NCI-H1417 treated with DMSO at 0.1 percent for 48 hours (cell line): ENCODE measurements around the gene HSPA12B.

Experiments used
- DNase-seq: peaks from one replicate; lab custom pipeline; 2025; lab: John Stamatoyannopoulos, UW

Gene HSPA12B

GRCh38 chr20:3729811-3730540 lies 2.5 kb upstream of the HSPA12B start:
- no peak for DNase-seq

- no peak for DNase-seq
These were observed 1.4 kb upstream of the HSPA12B start for GRCh38 chr20:3730803-3731672.

- no peak for DNase-seq
These were observed 550 bp upstream of the HSPA12B start for GRCh38 chr20:3731944-3732326.

GRCh38 chr20:3733119-3733995 lies 872 bp downstream of the HSPA12B start:
- no peak for DNase-seq

- DNase-seq: no peak
These were observed 1.8 kb downstream of the HSPA12B start for GRCh38 chr20:3734111-3734843.

- DNase-seq: no peak
These were observed 3.3 kb downstream of the HSPA12B start for GRCh38 chr20:3735768-3736167.

GRCh38 chr20:3738111-3739053 lies 5.9 kb downstream of the HSPA12B start:
- DNase-seq: no peak

GRCh38 chr20:3739054-3739925 lies 6.8 kb downstream of the HSPA12B start:
- DNase-seq: no peak

GRCh38 chr20:3739926-3740451 lies 7.5 kb downstream of the HSPA12B start:
- no peak for DNase-seq

GRCh38 chr20:3740615-3741301 lies 8.3 kb downstream of the HSPA12B start:
- DNase-seq: no peak

- DNase-seq: no peak
These were observed 9.5 kb downstream of the HSPA12B start for GRCh38 chr20:3741836-3742458.

- DNase-seq: no peak
These were observed 10.8 kb downstream of the HSPA12B start for GRCh38 chr20:3743251-3743650.

GRCh38 chr20:3744037-3744436 lies 11.6 kb downstream of the HSPA12B start:
- DNase-seq: no peak

GRCh38 chr20:3744806-3745685 lies 12.6 kb downstream of the HSPA12B start:
- no peak for DNase-seq

GRCh38 chr20:3745686-3746173 lies 13.2 kb downstream of the HSPA12B start:
- no peak for DNase-seq

- DNase-seq: no peak
These were observed 15.0 kb downstream of the HSPA12B start for GRCh38 chr20:3747471-3747870.

GRCh38 chr20:3748073-3748472 lies 15.6 kb downstream of the HSPA12B start:
- no peak for DNase-seq
